H1 (cell line): Measurements from ENCODE around the gene CCDC12. TPM values are rescaled to one million over a fixed set of nuclear protein-coding genes. Genes with fewer than 3 reads are reported as not detected.

ENCODE experiments used
- BRCA1 ChIP-seq: IDR thresholded peaks from 2 replicates; pipeline ENCODE4 v1.6.1; 2012; ENCODE audit warnings: low read depth, low read length, improper control_type of control experiment
- CBX5 ChIP-seq: fragments of 300-800, 300-1000 bp; sonication (generic); IDR thresholded peaks from 2 replicates; pipeline ENCODE4 v1.7.1; 2016; ENCODE audit warnings: antibody characterized with exemption, low read length, low read depth
- EGR1 ChIP-seq: IDR thresholded peaks from 2 replicates; pipeline ENCODE4 v1.6.1; 2011; ENCODE audit warnings: low read depth, low read length, borderline replicate concordance
- GABPA ChIP-seq: IDR thresholded peaks from 2 replicates; pipeline ENCODE4 v1.6.1; 2011; ENCODE audit warnings: mild to moderate bottlenecking, low read length, moderate library complexity, borderline replicate concordance; ENCODE audit not compliant: insufficient read depth
- RXRA ChIP-seq: IDR thresholded peaks from 2 replicates; pipeline ENCODE4 v1.6.1; 2011; ENCODE audit warnings: low read depth, mild to moderate bottlenecking, low read length, moderate library complexity; ENCODE audit not compliant: insufficient read depth
- SAP30 ChIP-seq: fragments of 300-600 bp; sonication (generic); IDR thresholded peaks from 2 replicates; pipeline ENCODE4 v1.7.1; 2012; ENCODE audit warnings: low read length, moderate library complexity, mild to moderate bottlenecking, inconsistent platforms; ENCODE audit not compliant: insufficient read depth, insufficient replicate concordance
- polyA plus RNA-seq, 7 experiments: library from polyadenylated mRNA; depleted of rRNA in 3 of 7; stranded (reverse) in 5 of 7; unstranded in 2 of 7; fragments of >200 nt in 5 of 7; fragments of 200-250 nt in 2 of 7; gene quantifications; 1 replicate in 5 of 7; 2 replicates in 1 of 7; 4 replicates in 1 of 7; pipeline versions ENCODE4 v1.2.1 to v1.2.3, GENCODE V29; 2011 to 2013; ENCODE audit warnings: missing spikeins in 2 of 7, mixed read lengths in 2 of 7
- total RNA-seq: library from RNA; stranded (reverse); fragmentation: NEBNext Ultra II Directional; extraction: Animal tissue kit (Norgen Biotek cat#: 25700); gene quantifications from 2 replicates; pipeline ENCODE4 v1.2.1, GENCODE V29; 2021

Gene CCDC12
- total and polyA plus RNA-seq, 2 of the 8 experiments (the other 6 are each of a cell fraction or from before 2014, with no cell fraction given) = 29.5 to 41.3 TPM

DNA sequence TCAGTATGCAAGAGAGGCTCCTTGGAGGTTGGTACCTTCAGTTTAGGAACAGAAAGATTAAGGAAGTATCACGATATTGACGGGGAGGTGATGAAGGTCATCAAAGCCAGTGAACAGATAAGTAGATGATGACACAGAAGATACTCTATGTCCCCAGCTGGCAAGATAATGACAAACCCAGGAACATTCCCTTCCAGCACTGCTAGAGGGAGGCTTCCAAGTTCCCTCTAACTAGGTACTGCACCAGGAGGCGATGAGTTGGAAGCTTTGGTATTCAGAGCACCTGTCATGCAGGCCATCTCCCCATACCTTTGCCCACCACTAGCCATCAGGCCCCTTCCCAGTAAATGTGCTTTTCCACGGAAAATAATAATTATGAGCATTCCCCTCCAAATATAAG, 43.8 kb upstream of the CCDC12 start (continued):
- TF ChIP-seq EGR1 (no peak), SAP30 (no peak), CBX5 (no peak), GABPA (no peak), RXRA (no peak), BRCA1 (no peak)
